ENCODE results near the gene CAP1. TPM values are rescaled to one million over a fixed set of nuclear protein-coding genes. Genes with fewer than 3 reads are reported as not detected.

CAP1 gene
- total RNA-seq, 6 donors from 2014 or later = 113 to 502 (median 245) TPM

DNA sequence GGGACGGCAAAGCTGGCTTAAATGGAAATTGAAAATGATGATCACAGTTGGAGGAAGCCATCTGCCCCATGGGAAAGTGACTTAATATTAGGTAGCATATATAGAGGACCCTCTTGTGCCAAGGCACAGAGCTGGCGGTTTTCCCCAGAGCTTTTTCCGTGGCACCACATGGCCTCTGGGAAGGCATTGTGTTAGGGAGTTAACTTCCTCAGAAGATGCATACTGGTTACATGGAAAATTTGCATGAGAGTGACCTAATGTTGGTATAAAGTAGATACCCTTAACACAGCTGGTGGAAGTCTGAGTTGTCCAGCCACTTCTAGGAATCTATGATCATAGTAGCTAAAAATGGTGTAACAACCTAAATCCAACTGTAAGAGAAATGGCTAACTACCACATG, 27.3 kb downstream of the CAP1 start:
- TF ChIP-seq POLR2A (IDR thresholded peaks at IDR 0.05) (no peak), POLR2AphosphoS5 (IDR thresholded peaks at IDR 0.05) (no peak), EP300 (IDR thresholded peaks at IDR 0.05) (no peak)
- TF ChIP-seq, protein P1, sequence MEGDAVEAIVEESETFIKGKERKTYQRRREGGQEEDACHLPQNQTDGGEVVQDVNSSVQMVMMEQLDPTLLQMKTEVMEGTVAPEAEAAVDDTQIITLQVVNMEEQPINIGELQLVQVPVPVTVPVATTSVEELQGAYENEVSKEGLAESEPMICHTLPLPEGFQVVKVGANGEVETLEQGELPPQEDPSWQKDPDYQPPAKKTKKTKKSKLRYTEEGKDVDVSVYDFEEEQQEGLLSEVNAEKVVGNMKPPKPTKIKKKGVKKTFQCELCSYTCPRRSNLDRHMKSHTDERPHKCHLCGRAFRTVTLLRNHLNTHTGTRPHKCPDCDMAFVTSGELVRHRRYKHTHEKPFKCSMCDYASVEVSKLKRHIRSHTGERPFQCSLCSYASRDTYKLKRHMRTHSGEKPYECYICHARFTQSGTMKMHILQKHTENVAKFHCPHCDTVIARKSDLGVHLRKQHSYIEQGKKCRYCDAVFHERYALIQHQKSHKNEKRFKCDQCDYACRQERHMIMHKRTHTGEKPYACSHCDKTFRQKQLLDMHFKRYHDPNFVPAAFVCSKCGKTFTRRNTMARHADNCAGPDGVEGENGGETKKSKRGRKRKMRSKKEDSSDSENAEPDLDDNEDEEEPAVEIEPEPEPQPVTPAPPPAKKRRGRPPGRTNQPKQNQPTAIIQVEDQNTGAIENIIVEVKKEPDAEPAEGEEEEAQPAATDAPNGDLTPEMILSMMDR (IDR thresholded peaks at IDR 0.05) = no peak
- Histone ChIP-seq H3K27me3 (no peaks in the 10 kb centered on the region), H3K27ac (no peak overlapping the region), H3K4me1 (peaks cover 9 to 15% (median 11%) of the 10 kb centered on the region in 4 donors), H3K4me3 (no peak overlapping the region), H3K9me3 (no peaks in the 10 kb centered on the region), H3K36me3 (peaks cover 70 to 100% (median 93%) of the 10 kb centered on the region in 4 donors)
- no peak for DNase-seq
- ATAC-seq (ENCODE audit: low FRiP score in 2 of 2) = no peak
- 83 to 95% methylated on average over 3 of the region's 3 CpGs for WGBS, 2 donors

DNA sequence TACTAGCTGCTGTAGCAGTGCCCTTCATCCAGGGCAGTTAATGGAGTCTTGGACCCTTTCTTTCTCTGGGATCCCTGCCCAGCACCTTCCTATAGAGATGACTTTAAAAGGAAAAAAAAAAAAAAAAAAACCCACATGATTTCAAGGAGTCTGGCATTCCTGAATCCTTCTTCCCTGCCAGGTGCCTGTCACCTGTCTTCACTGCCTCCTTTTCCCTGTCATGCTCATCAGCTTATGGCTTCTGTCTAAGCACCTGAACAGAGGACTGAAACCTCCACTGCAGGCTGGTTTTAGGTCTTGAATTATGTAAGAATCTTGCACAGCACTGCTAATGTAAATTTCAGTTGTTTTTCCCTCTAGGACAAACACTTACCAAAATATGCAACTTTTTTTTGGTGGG, 31.6 kb downstream of the CAP1 start:
- no peaks in the 10 kb centered on the region for H3K9me3 ChIP-seq
- H3K4me1 ChIP-seq = peaks cover 0 to 9% (median 7%) of the 10 kb centered on the region in 4 donors
- ATAC-seq (ENCODE audit: low FRiP score in 2 of 2) = no peak
- peaks cover 52 to 90% (median 75%) of the 10 kb centered on the region in 4 donors for H3K36me3 ChIP-seq
- H3K4me3 ChIP-seq = no peak overlapping the region
- no peaks in the 10 kb centered on the region for H3K27me3 ChIP-seq
- no peak for TF ChIP-seq POLR2A (IDR thresholded peaks at IDR 0.05)
- TF ChIP-seq, protein P1 (IDR thresholded peaks at IDR 0.05) = no peak
- no peak for TF ChIP-seq EP300 (IDR thresholded peaks at IDR 0.05)
- TF ChIP-seq POLR2AphosphoS5 (IDR thresholded peaks at IDR 0.05) = no peak
- H3K27ac ChIP-seq = no peak overlapping the region
- no peak for DNase-seq

DNA sequence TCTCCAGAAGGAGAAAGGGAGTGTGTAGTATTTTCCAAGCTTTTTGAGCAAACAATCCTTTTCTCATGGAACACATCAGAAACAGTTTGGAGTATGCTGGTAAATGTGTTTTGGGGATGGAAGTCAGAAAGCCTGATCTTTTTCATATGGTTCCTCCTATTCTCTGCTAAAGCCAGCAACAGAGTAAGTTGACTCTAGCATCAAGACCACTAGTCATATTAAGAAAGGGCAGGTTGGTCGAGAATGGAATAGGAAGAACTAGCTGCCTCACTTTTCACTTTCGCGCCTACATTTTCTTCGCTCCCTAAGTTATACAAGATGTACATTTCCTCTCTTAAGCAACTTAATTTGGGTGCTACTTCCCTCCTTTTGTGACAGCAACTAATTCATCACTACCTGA, 32.5 kb downstream of the CAP1 start:
- Histone ChIP-seq H3K4me1 (peaks cover 0 to 10% (median 8%) of the 10 kb centered on the region in 4 donors), H3K27me3 (no peaks in the 10 kb centered on the region), H3K27ac (no peak overlapping the region), H3K36me3 (peaks cover 46 to 88% (median 69%) of the 10 kb centered on the region in 4 donors), H3K9me3 (no peaks in the 10 kb centered on the region), H3K4me3 (no peak overlapping the region)
- TF ChIP-seq EP300 (IDR thresholded peaks at IDR 0.05) = no peak
- TF ChIP-seq, protein P1 (IDR thresholded peaks at IDR 0.05) = no peak
- TF ChIP-seq POLR2AphosphoS5 (IDR thresholded peaks at IDR 0.05) = no peak
- TF ChIP-seq POLR2A (IDR thresholded peaks at IDR 0.05) = no peak
- no peak for DNase-seq
- WGBS, 2 donors = 73 to 86% methylated on average over 4 of the region's 4 CpGs
- no peak for ATAC-seq (ENCODE audit: low FRiP score in 2 of 2)

DNA sequence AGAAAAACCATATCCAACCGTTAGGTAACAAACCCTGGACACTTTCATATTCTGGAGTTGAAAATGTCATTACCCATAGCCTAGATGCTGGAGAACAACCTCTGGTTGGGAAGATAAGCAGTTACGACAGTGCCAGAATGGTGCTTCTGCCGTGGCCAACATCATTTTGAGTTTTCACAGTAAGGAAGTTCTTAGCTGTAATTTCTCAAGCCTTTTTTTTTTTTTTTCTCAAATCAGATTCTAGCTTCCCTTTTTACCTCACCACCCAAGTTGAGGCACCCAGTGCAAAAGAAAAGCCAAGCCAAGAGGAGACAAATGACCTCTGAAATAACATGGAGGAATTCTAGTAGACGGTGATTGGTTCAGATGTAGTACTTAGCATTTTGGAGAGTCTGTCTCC, 34.7 kb downstream of the CAP1 start:
- Histone ChIP-seq H3K4me3 (no peak overlapping the region), H3K27me3 (no peaks in the 10 kb centered on the region), H3K4me1 (peaks cover 1 to 25% (median 14%) of the 10 kb centered on the region in 4 donors), H3K36me3 (peaks cover 28 to 80% (median 53%) of the 10 kb centered on the region in 4 donors), H3K9me3 (no peaks in the 10 kb centered on the region), H3K27ac (peak overlapping the region in 2 of 4 donors; percentile 27 to 63)
- ATAC-seq (ENCODE audit: low FRiP score in 2 of 2) = no peak
- no peak for DNase-seq
- WGBS, 2 donors = 74 to 77% methylated on average over 4 of the region's 4 CpGs
- no peak for TF ChIP-seq POLR2AphosphoS5 (IDR thresholded peaks at IDR 0.05)
- TF ChIP-seq, protein P1 (IDR thresholded peaks at IDR 0.05) = no peak
- TF ChIP-seq EP300 (IDR thresholded peaks at IDR 0.05) = no peak
- TF ChIP-seq POLR2A (IDR thresholded peaks at IDR 0.05) = no peak

DNA sequence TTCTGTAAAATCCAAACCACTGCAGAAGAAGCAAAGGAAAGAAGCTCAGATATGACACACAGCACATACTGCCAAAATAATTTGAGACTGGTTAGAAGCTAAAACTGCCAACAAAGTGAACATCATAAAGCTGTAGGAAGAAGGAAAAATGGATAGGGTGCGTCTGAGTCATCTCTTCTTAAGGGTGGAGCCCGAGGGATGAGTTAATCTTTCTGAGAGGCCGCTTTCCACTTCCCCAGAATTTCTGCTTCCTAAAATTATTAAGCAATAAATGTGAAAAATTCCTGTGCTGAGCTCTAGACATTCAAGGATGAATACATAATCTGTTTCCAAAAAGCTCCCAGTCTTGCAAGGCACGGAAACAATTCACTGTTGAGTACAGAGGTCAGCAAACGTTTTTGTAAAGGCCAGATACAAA, 36.4 kb downstream of the CAP1 start:
- no peaks in the 10 kb centered on the region for H3K27me3 ChIP-seq
- no peak for DNase-seq
- H3K9me3 ChIP-seq = no peaks in the 10 kb centered on the region
- H3K36me3 ChIP-seq = peaks cover 12 to 65% (median 37%) of the 10 kb centered on the region in 4 donors
- no peak for TF ChIP-seq EP300 (IDR thresholded peaks at IDR 0.05)
- TF ChIP-seq POLR2AphosphoS5 (IDR thresholded peaks at IDR 0.05) = no peak
- TF ChIP-seq, protein P1 (IDR thresholded peaks at IDR 0.05) = no peak
- TF ChIP-seq POLR2A (IDR thresholded peaks at IDR 0.05) = no peak
- peak overlapping the region in 3 of 4 donors; percentile 10 to 53 (median 21) for H3K27ac ChIP-seq
- ATAC-seq (ENCODE audit: low FRiP score in 2 of 2) = peak in 1 of 2 donors; percentile 88
- no peak overlapping the region for H3K4me3 ChIP-seq
- 58 to 76% methylated on average over 5 of the region's 5 CpGs for WGBS, 2 donors
- H3K4me1 ChIP-seq = peaks cover 6 to 33% (median 19%) of the 10 kb centered on the region in 4 donors

All from upper lobe of left lung (tissue), 6 donors.